C4-2B (cell line): ENCODE measurements around the gene VTI1A.

Experiments
- ZFX ChIP-seq: fragments of 450-650 bp; IDR thresholded peaks from 2 replicates; pipeline ENCODE4 v1.6.1; 2017
- TF ChIP-seq, protein P1 (sequence below): fragments of 450-650 bp; conservative IDR thresholded peaks from 2 replicates; pipeline ENCODE4 v1.5.1; 2017; ENCODE audit warnings: mild to moderate bottlenecking

DNA sequence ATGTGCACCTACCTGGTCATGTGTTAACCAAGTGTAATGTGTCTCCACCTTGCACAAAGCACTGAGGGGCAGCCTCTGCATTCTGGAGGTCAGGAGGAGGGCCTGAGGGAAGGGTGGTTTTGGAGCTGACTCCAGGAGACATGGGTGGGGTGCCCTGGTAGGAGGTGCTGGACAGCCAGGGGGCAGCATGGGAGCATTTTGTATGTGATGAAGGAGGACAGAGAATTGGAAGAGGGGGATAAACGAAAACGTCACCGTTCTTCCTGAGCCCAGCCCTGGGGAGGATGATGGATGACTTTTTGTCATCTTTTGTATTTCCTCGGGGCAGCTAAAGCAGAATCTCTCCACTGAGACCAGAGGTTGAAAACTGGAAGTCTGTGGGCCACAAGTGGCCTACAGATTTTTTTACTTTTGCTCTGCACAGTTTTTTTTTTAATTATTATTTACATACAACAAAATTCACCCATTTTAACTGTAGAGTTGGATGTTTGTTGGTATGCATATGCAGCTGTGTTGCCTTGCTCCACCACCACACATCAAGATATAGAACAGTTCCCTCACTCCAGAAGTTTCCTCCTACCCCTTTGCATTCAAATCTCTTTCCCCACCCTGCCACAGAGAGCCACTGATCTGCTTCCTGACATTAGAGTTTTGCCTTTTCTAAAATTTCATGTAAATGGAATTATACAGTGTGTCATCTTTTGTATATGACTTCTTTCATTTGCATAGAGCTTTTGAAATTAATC lies 242.5 kb downstream of the VTI1A start:
- TF ChIP-seq, protein P1, sequence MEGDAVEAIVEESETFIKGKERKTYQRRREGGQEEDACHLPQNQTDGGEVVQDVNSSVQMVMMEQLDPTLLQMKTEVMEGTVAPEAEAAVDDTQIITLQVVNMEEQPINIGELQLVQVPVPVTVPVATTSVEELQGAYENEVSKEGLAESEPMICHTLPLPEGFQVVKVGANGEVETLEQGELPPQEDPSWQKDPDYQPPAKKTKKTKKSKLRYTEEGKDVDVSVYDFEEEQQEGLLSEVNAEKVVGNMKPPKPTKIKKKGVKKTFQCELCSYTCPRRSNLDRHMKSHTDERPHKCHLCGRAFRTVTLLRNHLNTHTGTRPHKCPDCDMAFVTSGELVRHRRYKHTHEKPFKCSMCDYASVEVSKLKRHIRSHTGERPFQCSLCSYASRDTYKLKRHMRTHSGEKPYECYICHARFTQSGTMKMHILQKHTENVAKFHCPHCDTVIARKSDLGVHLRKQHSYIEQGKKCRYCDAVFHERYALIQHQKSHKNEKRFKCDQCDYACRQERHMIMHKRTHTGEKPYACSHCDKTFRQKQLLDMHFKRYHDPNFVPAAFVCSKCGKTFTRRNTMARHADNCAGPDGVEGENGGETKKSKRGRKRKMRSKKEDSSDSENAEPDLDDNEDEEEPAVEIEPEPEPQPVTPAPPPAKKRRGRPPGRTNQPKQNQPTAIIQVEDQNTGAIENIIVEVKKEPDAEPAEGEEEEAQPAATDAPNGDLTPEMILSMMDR, result peak; percentile 27; the same call in 1 of the 2 replicates
- TF ChIP-seq ZFX, result no peak
